ENCODE data around the gene FRK. TPM values are rescaled to one million over a fixed set of nuclear protein-coding genes. Genes with fewer than 3 reads are reported as not detected.

FRK gene
- total RNA-seq, 1 donor from 2014 or later, result 0.77 TPM

DNA sequence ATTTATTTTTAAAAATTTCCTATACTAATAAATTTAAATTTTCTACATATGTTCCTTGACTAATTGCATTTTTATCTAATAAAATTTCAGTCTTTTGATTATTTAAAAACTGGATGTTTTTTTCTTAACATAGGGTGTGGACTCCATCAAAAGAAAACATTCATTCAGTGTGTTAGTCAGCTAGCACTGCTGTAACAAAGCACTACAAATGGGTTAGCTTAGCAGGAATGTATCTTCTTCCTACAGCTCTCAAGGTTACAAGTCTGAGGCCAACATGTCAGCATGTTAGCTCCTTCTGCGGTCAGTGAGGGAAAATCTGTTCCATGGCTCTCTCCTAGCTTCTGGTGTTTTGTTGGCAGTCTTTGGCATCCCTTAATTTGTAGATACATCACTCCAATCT lies 32.5 kb downstream of the FRK start:
- Mint-ChIP-seq H3K36me3 (ENCODE audit: low read depth, unreplicated experiment) (no peaks in the 10 kb centered on the region), H3K4me3 (ENCODE audit: unreplicated experiment) (no peak overlapping the region), H3K27ac (ENCODE audit: unreplicated experiment) (no peak overlapping the region), H3K27me3 (ENCODE audit: low read depth, unreplicated experiment) (no peaks in the 10 kb centered on the region), H3K4me1 (ENCODE audit: low read depth, unreplicated experiment) (no peaks in the 10 kb centered on the region), H3K9me3 (ENCODE audit: unreplicated experiment) (no peaks in the 10 kb centered on the region)
- FAIRE-seq, result no peak
- no peak overlapping the region for H3K4me3 ChIP-seq (ENCODE audit: insufficient read depth, low read depth, low read length)
- no peaks in the 10 kb centered on the region for H3K36me3 ChIP-seq (ENCODE audit: insufficient read depth, low read length)
- H3K9ac ChIP-seq (ENCODE audit: low read length), result no peak overlapping the region
- no peaks in the 10 kb centered on the region for H3K79me2 ChIP-seq (ENCODE audit: insufficient read depth, low read length)
- no peak overlapping the region for H2AFZ ChIP-seq (ENCODE audit: low read depth, low read length)
- H3K4me1 ChIP-seq (ENCODE audit: insufficient read depth, low read length), result no peaks in the 10 kb centered on the region
- no peak for TF ChIP-seq EZH2 (IDR thresholded peaks at IDR 0.05; ENCODE audit: insufficient read depth, low read length)
- TF ChIP-seq, protein P1, sequence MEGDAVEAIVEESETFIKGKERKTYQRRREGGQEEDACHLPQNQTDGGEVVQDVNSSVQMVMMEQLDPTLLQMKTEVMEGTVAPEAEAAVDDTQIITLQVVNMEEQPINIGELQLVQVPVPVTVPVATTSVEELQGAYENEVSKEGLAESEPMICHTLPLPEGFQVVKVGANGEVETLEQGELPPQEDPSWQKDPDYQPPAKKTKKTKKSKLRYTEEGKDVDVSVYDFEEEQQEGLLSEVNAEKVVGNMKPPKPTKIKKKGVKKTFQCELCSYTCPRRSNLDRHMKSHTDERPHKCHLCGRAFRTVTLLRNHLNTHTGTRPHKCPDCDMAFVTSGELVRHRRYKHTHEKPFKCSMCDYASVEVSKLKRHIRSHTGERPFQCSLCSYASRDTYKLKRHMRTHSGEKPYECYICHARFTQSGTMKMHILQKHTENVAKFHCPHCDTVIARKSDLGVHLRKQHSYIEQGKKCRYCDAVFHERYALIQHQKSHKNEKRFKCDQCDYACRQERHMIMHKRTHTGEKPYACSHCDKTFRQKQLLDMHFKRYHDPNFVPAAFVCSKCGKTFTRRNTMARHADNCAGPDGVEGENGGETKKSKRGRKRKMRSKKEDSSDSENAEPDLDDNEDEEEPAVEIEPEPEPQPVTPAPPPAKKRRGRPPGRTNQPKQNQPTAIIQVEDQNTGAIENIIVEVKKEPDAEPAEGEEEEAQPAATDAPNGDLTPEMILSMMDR (IDR thresholded peaks at IDR 0.05; ENCODE audit: insufficient read depth, low read depth, low read length), result no peak
- H4K20me1 ChIP-seq (ENCODE audit: insufficient read depth, low read length), result no peaks in the 10 kb centered on the region
- H3K27me3 ChIP-seq (ENCODE audit: insufficient read depth, low read length), result no peaks in the 10 kb centered on the region
- DNase-seq (ENCODE audit: low read depth), result no peak
- H3K27ac ChIP-seq (ENCODE audit: low read depth, low read length), result no peak overlapping the region
- no peak overlapping the region for H3K4me2 ChIP-seq (ENCODE audit: low read length)
- no peaks in the 10 kb centered on the region for H3K9me3 ChIP-seq (ENCODE audit: insufficient read depth, low read depth, low read length)

DNA sequence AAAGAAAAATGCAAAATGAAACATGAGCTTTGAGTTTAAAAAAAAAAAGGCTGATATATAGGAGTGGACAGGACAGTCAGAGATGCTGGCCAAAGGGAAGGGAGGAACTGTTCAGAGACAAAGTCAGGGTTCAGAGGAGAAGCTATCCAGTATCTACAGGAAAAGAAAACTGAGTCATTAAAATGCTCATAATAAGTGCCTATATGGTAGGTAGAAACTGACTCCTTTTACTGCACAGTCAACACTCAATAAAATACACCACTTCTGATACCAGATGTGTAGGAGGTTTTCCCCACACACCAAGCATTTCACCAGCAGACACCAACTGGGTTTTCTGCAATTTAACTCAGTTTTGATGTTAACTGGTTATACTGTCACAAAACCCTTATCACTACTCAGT lies 32.9 kb downstream of the FRK start:
- Mint-ChIP-seq H3K27ac (ENCODE audit: unreplicated experiment) (no peak overlapping the region), H3K36me3 (ENCODE audit: low read depth, unreplicated experiment) (no peaks in the 10 kb centered on the region), H3K9me3 (ENCODE audit: unreplicated experiment) (no peaks in the 10 kb centered on the region), H3K4me1 (ENCODE audit: low read depth, unreplicated experiment) (no peaks in the 10 kb centered on the region), H3K27me3 (ENCODE audit: low read depth, unreplicated experiment) (no peaks in the 10 kb centered on the region), H3K4me3 (ENCODE audit: unreplicated experiment) (no peak overlapping the region)
- Histone ChIP-seq H3K4me3 (ENCODE audit: insufficient read depth, low read depth, low read length) (no peak overlapping the region), H4K20me1 (ENCODE audit: insufficient read depth, low read length) (no peaks in the 10 kb centered on the region), H3K9ac (ENCODE audit: low read length) (no peak overlapping the region), H3K9me3 (ENCODE audit: insufficient read depth, low read depth, low read length) (no peaks in the 10 kb centered on the region), H3K4me2 (ENCODE audit: low read length) (no peak overlapping the region), H3K27ac (ENCODE audit: low read depth, low read length) (no peak overlapping the region), H3K79me2 (ENCODE audit: insufficient read depth, low read length) (no peaks in the 10 kb centered on the region), H2AFZ (ENCODE audit: low read depth, low read length) (no peak overlapping the region), H3K4me1 (ENCODE audit: insufficient read depth, low read length) (no peaks in the 10 kb centered on the region), H3K27me3 (ENCODE audit: insufficient read depth, low read length) (no peaks in the 10 kb centered on the region), H3K36me3 (ENCODE audit: insufficient read depth, low read length) (no peaks in the 10 kb centered on the region)
- TF ChIP-seq, protein P1 (IDR thresholded peaks at IDR 0.05; ENCODE audit: insufficient read depth, low read depth, low read length), result no peak
- no peak for TF ChIP-seq EZH2 (IDR thresholded peaks at IDR 0.05; ENCODE audit: insufficient read depth, low read length)
- no peak for DNase-seq (ENCODE audit: low read depth)
- FAIRE-seq, result no peak

DNA sequence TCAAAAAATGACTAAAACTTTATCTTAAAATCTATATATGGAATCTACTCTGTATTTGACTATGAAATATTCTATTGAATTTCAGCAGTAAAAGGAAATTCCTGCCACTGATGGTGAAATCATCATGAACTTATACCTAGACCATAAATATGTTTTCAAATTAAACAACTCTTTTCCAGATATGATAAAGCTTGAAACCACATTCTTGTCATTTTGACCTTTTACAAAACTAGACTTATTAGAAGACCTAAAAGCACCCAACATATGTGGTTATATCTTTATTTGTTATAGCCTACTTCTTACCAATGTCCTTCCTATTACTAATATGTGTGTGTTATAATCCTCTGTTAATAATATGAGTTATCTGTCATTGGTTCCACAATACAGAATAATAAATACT lies 35.3 kb downstream of the FRK start:
- DNase-seq (ENCODE audit: low read depth) (no peak), FAIRE-seq (no peak)
- no peaks in the 10 kb centered on the region for H3K79me2 ChIP-seq (ENCODE audit: insufficient read depth, low read length)
- no peak overlapping the region for H3K4me2 ChIP-seq (ENCODE audit: low read length)
- no peak overlapping the region for H3K9ac ChIP-seq (ENCODE audit: low read length)
- Mint-ChIP-seq H3K9me3 (ENCODE audit: unreplicated experiment) (no peaks in the 10 kb centered on the region), H3K27ac (ENCODE audit: unreplicated experiment) (no peak overlapping the region), H3K4me1 (ENCODE audit: low read depth, unreplicated experiment) (no peaks in the 10 kb centered on the region), H3K27me3 (ENCODE audit: low read depth, unreplicated experiment) (no peaks in the 10 kb centered on the region), H3K4me3 (ENCODE audit: unreplicated experiment) (no peak overlapping the region), H3K36me3 (ENCODE audit: low read depth, unreplicated experiment) (no peaks in the 10 kb centered on the region)
- H3K4me3 ChIP-seq (ENCODE audit: insufficient read depth, low read depth, low read length), result no peak overlapping the region
- H3K4me1 ChIP-seq (ENCODE audit: insufficient read depth, low read length), result no peaks in the 10 kb centered on the region
- no peak for TF ChIP-seq EZH2 (IDR thresholded peaks at IDR 0.05; ENCODE audit: insufficient read depth, low read length)
- TF ChIP-seq, protein P1 (IDR thresholded peaks at IDR 0.05; ENCODE audit: insufficient read depth, low read depth, low read length), result no peak
- H4K20me1 ChIP-seq (ENCODE audit: insufficient read depth, low read length), result no peaks in the 10 kb centered on the region
- H3K9me3 ChIP-seq (ENCODE audit: insufficient read depth, low read depth, low read length), result no peaks in the 10 kb centered on the region
- no peaks in the 10 kb centered on the region for H3K27me3 ChIP-seq (ENCODE audit: insufficient read depth, low read length)
- H3K27ac ChIP-seq (ENCODE audit: low read depth, low read length), result no peak overlapping the region
- no peak overlapping the region for H2AFZ ChIP-seq (ENCODE audit: low read depth, low read length)
- no peaks in the 10 kb centered on the region for H3K36me3 ChIP-seq (ENCODE audit: insufficient read depth, low read length)
